ENCODE measurements around the gene ATP7A.
"Not testable (repeated sequence)": the region's sequence is repeated elsewhere in the genome, so short reads cannot be mapped to it uniquely, and the experiment has no call there.

DNA sequence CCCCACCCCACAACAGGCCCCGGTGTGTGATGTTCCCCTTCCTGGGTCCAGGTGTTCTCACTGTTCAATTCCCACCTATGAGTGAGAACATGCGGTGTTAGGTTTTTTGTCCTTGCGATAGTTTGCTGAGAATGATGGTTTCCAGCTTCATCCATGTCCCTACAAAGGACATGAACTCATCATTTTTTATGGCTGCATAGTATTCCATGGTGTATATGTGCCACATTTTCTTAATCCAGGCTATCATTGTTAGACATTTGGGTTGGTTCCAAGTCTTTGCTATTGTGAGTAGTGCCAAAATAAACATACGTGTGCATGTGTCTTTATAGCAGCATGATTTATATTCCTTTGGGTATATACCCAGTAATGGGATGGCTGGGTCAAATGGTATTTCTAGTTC, 29.1 kb upstream of the ATP7A start:
- TF ChIP-seq EZH2phosphoT487 (IDR thresholded peaks at IDR 0.05; ENCODE audit: borderline replicate concordance); POLR2A (IDR thresholded peaks at IDR 0.05; ENCODE audit: borderline replicate concordance, extremely low read depth, insufficient read depth, insufficient read length); SP1 (IDR thresholded peaks at IDR 0.05; ENCODE audit: low read depth); YY1 (IDR thresholded peaks at IDR 0.05; ENCODE audit: extremely low read depth, insufficient replicate concordance, low read depth, low read length); EZH2 (IDR thresholded peaks at IDR 0.05); ZNF274 (IDR thresholded peaks at IDR 0.05; ENCODE audit: low read depth, low read length): not testable (repeated sequence)
- TF ChIP-seq, protein P1, sequence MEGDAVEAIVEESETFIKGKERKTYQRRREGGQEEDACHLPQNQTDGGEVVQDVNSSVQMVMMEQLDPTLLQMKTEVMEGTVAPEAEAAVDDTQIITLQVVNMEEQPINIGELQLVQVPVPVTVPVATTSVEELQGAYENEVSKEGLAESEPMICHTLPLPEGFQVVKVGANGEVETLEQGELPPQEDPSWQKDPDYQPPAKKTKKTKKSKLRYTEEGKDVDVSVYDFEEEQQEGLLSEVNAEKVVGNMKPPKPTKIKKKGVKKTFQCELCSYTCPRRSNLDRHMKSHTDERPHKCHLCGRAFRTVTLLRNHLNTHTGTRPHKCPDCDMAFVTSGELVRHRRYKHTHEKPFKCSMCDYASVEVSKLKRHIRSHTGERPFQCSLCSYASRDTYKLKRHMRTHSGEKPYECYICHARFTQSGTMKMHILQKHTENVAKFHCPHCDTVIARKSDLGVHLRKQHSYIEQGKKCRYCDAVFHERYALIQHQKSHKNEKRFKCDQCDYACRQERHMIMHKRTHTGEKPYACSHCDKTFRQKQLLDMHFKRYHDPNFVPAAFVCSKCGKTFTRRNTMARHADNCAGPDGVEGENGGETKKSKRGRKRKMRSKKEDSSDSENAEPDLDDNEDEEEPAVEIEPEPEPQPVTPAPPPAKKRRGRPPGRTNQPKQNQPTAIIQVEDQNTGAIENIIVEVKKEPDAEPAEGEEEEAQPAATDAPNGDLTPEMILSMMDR (IDR thresholded peaks at IDR 0.05 in 2 of 3, conservative IDR thresholded peaks at IDR 0.05 in 1 of 3; ENCODE audit: borderline replicate concordance in 1 of 3, insufficient read depth in 1 of 3, low read depth in 2 of 3, low read length in 2 of 3): not testable (repeated sequence)
- TF ChIP-seq, protein P2, sequence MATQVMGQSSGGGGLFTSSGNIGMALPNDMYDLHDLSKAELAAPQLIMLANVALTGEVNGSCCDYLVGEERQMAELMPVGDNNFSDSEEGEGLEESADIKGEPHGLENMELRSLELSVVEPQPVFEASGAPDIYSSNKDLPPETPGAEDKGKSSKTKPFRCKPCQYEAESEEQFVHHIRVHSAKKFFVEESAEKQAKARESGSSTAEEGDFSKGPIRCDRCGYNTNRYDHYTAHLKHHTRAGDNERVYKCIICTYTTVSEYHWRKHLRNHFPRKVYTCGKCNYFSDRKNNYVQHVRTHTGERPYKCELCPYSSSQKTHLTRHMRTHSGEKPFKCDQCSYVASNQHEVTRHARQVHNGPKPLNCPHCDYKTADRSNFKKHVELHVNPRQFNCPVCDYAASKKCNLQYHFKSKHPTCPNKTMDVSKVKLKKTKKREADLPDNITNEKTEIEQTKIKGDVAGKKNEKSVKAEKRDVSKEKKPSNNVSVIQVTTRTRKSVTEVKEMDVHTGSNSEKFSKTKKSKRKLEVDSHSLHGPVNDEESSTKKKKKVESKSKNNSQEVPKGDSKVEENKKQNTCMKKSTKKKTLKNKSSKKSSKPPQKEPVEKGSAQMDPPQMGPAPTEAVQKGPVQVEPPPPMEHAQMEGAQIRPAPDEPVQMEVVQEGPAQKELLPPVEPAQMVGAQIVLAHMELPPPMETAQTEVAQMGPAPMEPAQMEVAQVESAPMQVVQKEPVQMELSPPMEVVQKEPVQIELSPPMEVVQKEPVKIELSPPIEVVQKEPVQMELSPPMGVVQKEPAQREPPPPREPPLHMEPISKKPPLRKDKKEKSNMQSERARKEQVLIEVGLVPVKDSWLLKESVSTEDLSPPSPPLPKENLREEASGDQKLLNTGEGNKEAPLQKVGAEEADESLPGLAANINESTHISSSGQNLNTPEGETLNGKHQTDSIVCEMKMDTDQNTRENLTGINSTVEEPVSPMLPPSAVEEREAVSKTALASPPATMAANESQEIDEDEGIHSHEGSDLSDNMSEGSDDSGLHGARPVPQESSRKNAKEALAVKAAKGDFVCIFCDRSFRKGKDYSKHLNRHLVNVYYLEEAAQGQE (IDR thresholded peaks at IDR 0.05; ENCODE audit: low read depth): not testable (repeated sequence)
